GM06990 (cell line): ENCODE measurements around the gene PGRMC2.

ENCODE experiments used
- DNase-seq: peaks from one replicate; pipeline ENCODE4 v3.0.0-alpha.2; 2011; ENCODE audit not compliant: insufficient read length; ENCODE audit errors: extremely low read depth
- H3K27me3 ChIP-seq: replicated peaks from 2 replicates; pipeline ENCODE4 v1.6.0; 2011; ENCODE audit warnings: low read length; ENCODE audit not compliant: control insufficient read depth, insufficient read depth
- H3K36me3 ChIP-seq: 2 replicates; pipeline ENCODE4 v1.5.1; 2011; ENCODE audit warnings: low read length; ENCODE audit not compliant: control insufficient read depth, insufficient read depth
- H3K4me3 ChIP-seq: replicated peaks from 2 replicates; pipeline ENCODE4 v1.5.1; 2011; ENCODE audit warnings: low read depth, mild to moderate bottlenecking, control low read depth, low read length
- CTCF ChIP-seq: IDR thresholded peaks from 2 replicates; pipeline ENCODE4 v1.5.1; 2011; ENCODE audit warnings: low read length, control low read depth, mild to moderate bottlenecking, inconsistent platforms; ENCODE audit not compliant: insufficient read depth, poor library complexity, severe bottlenecking

The PGRMC2 gene

GRCh38 chr4:128232719-128233118 is 54.9 kb downstream of the PGRMC2 start:
- no peak for DNase-seq
- Histone ChIP-seq H3K36me3 (no peaks in the 10 kb centered on the region), H3K4me3 (no peak overlapping the region), H3K27me3 (no peaks in the 10 kb centered on the region)
- no peak for TF ChIP-seq CTCF

GRCh38 chr4:128228845-128229795 is 58.5 kb downstream of the PGRMC2 start:
- Histone ChIP-seq H3K27me3 (no peaks in the 10 kb centered on the region), H3K4me3 (no peak overlapping the region), H3K36me3 (no peaks in the 10 kb centered on the region)
- no peak for DNase-seq
- TF ChIP-seq CTCF, result no peak

GRCh38 chr4:128227991-128228571 is 59.5 kb downstream of the PGRMC2 start:
- no peaks in the 10 kb centered on the region for H3K36me3 ChIP-seq
- no peak for TF ChIP-seq CTCF
- H3K4me3 ChIP-seq, result no peak overlapping the region
- no peak for DNase-seq
- H3K27me3 ChIP-seq, result no peaks in the 10 kb centered on the region

- no peak for TF ChIP-seq CTCF
- H3K27me3 ChIP-seq, result no peaks in the 10 kb centered on the region
- H3K4me3 ChIP-seq, result no peak overlapping the region
- H3K36me3 ChIP-seq, result no peaks in the 10 kb centered on the region
- no peak for DNase-seq
These were observed 62.5 kb downstream of the PGRMC2 start for GRCh38 chr4:128225148-128225547.

GRCh38 chr4:128221586-128221985 is 66.0 kb downstream of the PGRMC2 start:
- no peak for DNase-seq
- no peak for TF ChIP-seq CTCF

More at GRCh38 chr4:128221586-128221985, 66.0 kb downstream of the PGRMC2 start:
- Histone ChIP-seq H3K27me3 (no peaks in the 10 kb centered on the region), H3K36me3 (no peaks in the 10 kb centered on the region), H3K4me3 (no peak overlapping the region)
